GM21447 (cell line): ENCODE measurements around the gene A1CF.

Experiments used
- ATAC-seq: cut with Tn5 transposase; IDR thresholded peaks from one replicate; pipeline ENCODE4 v1.9.1; 2021; ENCODE audit not compliant: unreplicated experiment

A1CF gene

DNA sequence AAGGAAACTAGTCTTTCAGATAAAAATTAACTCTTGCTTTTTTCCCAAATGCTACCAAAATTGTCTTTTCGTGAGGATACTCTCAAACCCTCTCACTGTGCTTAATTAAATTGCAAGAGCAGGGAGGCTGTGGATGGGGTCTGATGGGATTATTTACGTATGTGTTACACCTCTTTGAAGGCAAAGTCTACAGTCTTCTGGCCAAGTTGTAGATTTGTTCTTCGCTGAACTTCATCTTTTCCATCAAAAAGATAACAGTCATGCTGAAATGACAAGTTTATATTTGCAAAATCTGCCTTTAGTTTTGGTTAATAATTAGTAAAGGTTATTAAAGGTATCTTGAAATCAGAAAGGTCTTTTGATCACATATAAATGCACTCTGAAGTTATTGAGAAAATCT is 22.7 kb downstream of the A1CF start:
- ATAC-seq = no peak

DNA sequence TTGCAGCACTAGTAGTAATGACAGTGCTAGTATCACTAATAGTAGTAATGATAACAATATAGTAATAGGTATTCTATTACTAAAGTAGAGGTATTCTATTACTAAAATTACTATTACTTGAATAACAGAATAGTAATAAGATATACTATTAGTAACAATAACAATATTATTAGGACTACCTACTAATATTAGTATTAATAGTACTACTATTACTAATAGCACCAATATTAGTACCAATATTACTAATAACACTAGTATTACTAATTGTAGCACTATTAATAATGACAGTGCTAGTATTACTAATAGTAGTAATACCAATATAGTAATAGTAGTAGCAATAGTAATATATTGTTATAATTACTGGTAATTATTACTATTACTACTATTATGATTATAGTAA is 24.1 kb downstream of the A1CF start:
- ATAC-seq = no peak

DNA sequence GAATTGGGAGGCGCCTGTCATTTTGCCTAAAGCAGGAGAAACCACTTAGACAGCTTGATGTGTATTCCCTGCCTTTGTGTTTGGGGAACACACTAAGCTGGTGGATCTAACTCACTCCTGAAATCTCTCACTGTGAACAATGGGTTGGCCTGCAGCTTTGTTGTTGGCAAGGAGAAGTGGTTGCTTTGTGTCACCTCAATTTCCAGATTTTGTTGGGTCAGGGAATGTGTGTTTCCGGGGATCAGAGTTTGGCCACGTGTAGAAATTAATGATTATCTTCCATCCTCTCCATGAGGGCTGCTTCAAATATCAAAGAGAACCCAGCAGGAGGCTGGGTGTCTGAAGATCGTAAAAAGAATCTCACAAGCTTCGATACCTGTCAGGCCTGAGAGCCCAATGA is 27.8 kb downstream of the A1CF start:
- ATAC-seq = no peak

DNA sequence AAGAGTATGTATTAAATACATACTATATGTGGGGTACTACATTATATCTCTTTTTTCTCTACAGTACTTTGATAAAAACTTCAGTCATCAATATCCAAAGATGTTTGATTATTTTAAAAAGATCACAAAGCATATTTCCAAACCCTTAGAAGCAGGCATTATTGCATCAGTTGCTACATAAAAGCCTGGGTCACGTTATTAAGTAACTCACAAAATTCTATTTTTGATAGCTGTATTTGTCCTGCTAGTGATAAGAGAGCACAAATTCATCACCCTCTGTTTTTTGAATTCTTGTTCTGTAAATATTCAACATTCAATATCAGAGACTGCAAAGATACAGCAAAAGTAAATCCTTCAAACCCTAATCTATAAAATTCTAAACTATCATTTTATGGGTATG is 30.0 kb downstream of the A1CF start:
- ATAC-seq = no peak

DNA sequence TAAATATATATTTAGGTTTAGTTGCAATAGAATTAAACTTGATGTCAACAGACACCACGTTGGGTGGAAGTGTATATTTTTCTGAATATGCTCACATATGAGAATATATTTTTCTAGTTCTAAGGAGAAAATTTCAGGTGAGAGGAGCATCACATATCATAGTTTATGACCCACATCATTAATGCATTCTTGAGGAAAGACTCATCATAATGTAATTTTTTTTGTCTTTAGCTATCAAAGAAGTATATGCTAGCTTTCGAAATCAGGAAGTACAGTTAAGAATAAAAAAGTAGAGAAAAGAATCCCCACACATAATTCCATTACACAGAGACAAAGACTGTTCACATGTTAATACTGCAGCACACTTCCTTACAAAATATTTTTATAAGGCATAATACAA is 30.4 kb downstream of the A1CF start:
- ATAC-seq = no peak

DNA sequence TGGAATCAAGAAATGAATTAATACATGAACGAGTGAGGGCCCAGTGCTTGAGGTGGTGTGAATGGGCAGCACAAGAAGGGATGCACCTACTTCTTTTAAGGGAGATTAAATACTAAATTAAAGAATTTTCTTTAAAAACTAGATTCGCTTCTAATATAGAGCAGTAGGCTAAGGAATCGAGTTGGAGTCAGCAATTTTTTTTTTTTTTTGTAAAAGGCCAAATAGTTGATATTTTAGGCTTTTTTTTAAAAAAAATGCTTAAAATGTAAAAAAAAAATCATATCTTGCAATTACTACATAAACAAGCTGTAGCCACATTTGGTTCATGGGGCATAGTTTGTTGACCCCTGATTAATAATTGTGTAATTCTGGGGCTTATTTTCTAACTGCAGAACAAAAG is 31.9 kb downstream of the A1CF start:
- ATAC-seq = no peak

DNA sequence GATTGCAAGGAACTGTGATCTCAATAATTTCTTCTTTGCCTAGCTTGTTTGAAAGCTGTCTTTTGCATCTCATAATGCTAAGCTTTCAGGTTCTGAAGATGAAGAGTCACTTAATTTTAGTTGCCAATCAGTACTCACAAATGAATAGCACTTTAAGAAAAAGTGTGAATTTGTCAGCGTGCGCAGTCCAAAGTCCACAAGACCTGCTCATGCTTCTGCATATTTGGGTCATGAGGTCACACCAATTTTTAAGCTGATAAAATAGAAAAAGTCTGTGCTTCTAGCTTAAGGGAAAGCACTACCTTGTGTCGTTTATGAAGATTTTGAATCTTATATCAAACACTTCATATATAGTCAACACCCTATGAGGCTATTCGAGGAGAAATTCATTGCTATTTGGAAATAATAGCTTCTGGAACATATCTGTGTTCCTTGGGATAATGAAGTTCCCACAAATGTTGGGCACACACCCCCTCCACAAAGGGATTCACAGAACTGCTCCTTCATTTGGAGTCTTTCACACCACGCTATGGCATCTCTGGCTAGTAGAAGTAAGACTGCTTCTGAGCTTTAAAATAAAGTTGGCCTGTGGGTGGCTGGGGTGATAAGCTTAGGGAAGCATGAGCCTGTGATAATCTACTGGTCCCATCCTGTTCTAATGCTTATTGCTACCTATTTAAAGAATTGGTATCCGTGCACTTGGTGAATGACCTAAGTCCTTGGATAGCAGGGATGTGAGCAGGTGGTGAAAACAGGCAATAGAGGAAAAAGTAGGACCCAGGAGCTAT is 33.3 kb downstream of the A1CF start:
- ATAC-seq = no peak

DNA sequence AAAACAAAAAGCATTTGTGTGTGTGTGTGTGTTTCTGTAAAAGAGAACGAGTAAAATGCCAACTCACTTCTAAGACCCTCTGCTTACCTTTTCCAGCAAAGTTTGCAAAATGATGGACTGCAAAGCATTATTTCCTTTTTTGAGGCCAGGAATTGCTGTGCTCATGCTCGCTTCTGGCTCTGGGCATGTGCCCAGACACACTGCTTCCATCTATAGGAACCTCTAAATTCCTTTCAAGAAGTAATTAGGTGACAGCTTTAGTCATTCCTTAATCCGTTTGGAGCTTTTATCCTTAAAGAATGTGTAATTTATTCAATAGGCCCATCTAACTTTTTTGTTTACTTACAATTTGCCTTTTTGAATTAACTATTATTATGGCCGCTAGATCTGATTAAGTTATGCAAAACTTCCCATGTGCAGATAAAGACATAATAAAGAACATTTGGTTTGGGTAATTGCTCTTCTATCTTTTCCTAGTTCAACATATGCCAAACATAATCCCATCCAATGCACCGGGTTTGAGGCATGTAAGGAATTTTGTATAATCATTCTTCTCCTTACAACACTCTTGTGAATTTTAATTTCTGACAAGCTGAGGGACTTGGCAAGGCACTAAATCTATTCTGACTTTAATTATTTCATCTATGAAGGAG is 34.7 kb downstream of the A1CF start:
- no peak for ATAC-seq

DNA sequence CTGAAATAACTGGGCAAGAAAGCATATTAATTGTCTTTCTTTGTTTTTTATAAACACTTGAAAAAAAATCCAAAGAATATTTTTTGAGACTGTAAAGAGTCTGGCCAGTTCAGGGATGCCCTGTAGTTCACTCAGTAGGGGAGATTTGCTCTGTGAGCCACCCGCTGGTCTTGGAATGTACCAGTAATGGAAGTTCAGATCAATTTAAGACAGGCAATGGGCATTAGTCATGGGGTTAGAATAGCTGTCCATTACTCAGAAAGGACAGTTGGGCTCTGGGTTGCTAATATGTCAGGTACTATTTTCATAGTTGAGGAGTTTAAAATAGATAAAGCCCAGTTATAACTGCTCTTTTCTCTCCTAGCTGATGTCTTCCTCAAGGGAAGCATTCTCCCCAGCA is 38.7 kb downstream of the A1CF start:
- no peak for ATAC-seq

DNA sequence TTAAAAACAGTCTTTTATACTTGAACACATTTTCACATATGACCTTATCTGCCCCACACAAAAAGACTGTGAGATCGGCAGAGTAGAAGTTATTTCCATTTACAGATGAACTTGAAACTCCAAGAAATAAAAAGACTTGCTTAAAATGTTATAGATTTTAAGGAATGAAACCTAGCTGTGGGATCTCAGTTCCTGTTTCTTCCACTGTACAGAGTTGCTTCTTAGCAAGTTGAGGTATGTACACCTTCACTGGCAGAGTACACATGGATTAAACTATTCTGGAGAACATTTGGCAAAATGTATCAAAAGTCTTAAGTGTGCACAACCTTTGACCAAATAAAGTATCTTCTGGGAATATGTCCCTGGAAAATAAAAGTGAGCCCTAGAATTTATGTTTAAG is 48.3 kb downstream of the A1CF start:
- no peak for ATAC-seq

DNA sequence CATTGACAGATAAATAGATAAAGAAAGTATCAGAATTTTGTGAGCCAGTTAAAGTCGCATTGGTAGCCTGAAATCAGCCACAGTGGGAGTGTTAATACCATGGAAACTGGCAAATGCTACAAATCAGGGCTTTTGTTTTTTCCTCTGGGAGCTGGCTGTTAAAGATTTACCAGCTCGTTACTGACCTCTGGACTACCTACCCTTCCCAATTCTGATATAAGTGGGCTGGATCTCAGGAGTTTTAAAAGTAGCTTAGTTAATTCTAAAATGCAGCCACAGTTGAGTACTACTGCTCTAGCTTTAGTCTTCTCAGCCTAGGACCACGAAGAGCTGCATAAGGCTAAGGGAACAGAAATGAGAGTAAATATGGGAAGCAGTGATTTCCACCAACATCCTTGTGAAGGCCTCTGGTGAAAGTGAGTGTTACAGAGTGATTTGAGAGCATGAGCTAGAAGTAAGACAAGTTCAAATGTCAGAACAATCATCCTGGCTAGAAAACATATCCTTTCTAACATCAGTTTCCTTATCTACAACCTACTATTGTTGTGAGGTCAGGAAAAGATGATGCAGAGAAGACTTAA is 53.2 kb downstream of the A1CF start:
- no peak for ATAC-seq

DNA sequence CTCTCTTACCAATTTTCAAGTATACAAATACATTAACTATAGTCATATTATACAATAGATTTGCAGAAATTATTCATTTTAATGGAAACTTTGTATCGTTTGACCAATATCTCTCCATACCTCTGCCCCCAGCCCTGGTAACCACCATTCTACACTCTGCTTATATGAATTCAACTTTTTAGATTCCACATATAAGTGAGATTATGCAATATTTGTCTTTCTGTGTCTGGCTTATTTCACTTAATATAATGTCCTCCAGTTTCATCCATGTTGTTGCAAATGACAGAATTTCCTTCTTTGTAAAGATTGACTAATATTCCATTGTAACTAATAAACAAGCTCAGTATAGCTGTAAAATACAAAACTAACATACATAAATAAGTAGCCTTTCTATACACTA is 55.4 kb downstream of the A1CF start:
- no peak for ATAC-seq

DNA sequence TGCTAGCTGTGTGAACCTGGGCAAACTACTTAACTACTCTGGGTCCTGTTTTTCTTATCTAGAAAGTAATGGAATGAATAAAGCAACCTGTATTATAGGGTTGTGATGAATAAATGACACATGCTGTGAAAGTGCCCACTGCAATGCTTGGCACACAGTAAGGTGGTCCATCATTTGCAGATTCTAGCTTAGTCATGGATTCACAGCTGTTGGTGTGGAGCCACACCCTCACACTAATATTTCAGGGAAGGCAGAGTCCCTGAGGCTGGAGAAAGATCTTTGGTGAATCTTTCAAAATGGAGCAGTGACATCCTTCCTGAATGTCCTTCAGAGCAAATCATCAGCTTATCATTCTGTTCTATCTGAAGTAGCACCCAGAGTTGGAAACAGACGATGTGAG is 60.6 kb downstream of the A1CF start:
- no peak for ATAC-seq

DNA sequence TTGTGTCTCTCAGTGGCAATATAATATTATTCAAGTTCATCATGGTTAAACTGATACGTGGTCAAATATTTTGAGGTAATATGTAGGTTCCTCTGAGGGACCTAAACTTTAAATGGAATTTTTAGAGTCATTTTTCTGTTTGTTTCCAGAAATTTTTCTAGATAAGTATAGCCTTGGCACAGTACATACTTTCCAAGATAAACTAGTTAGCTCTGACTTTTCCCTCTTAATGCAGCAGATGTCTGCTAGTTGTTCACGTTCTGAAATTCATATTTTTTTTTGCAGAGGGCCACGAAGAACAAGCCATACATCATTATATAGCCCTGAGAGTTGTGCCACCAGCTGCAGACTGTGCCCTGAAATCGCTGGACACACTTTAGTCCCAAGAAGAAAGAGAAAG is 61.6 kb downstream of the A1CF start:
- no peak for ATAC-seq

DNA sequence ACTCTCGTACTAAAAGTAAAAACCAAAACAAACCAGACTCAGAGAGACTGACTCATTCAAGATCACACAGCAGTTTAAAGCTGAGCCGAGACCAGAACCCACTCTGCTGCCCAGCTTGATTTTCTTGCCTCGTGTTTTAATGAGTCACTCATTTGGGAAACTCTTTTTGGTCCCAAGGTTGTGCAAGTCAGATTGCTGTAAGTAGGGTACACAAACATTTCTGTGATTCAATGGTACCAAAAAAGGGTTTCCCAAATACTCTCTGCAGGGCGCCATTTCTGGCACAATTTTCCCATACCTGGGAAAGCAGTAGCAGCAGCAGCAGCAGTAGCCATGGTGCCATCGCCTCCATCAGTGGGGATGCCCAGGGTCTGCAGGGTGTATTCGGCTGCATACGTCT is 75.8 kb downstream of the A1CF start:
- ATAC-seq = no peak

DNA sequence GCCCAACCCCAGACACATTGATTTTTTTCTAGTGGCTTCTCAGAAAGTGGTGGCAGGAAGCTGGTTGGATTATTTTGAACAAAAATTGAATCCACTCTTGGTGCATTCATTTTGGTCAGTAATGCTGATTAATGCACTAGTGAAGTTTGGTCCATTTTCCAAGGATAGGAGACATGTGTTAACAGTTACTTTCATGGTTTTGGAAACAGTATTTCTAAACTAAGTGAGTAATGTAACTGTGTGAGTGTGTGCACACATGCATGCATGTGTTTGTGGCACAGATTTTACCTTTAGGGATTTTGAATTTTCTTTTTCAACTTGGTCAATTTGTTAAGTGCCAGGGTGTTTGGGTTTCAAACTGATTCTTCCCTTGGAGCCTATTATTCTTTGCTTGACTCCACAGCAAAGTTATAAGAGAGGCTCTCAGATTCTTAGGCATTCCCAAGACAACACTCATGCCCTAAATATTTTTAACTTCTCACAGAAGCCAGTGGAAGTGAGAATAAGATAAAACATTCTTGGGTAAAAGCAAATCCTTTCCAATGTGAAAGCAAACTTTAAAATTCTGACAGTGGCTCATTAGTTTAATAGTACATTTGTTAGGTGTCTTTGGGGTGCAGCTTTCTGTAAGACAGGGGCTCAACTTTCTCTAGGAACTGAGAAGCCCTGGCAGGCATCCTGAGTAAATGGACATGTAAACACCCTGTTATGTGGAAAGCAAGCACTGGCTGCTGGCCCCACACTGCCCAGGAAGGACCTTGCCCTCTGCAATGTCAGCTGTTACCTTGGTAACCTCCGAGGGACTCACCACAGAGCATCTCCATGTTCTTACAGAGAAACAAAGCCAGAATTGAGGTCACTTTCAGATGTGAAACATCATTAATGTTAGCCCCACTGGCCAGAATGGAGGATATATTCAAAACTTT is 77.3 kb downstream of the A1CF start:
- no peak for ATAC-seq

DNA sequence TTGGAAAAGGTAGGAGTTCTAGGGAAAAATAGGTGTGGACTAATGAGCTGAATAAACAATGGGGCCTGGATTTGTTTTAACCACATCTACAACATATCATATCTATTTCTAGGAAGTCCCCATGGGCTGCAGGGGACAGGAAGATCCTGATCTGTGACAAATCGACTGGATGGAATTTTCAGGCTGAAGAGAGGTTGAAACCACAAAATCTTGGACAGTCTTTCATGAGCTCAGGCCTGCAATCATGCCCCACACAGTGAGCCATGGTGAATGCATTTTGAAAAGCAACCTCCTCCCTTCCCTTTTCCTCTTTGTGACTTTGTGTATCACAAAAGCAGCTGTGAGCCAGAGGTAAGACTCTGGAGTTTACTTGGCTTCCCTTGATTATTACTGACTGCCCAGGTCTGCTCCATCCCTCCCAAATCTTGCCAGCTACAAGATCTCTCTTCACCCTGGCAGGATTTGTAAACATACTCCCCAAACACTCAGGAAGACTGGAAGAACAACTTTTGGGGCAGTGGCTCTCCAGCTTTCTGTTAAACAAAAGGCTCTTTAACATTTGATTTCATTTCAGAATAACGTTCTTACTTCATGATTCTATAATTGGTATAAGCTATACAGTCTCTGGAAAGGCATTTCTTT is 79.3 kb downstream of the A1CF start:
- no peak for ATAC-seq

DNA sequence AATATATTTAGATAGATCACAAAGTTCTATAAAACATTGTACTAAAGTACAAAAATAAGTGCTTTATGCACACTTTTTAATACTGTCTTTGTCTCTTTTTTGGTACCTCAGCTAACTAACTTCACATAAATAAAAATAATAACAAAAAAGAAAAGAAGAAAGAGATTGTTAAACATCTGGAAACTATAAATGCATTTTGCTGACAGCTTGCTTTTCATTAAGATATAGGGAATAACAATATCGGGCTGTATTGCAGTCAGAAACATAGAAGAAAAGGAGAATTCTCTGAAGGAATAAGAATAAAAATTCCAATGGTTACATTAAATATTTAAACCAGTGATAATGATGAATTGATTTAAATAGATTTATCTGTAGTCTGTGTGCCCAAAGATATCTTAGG is 85.8 kb downstream of the A1CF start:
- ATAC-seq = no peak

DNA sequence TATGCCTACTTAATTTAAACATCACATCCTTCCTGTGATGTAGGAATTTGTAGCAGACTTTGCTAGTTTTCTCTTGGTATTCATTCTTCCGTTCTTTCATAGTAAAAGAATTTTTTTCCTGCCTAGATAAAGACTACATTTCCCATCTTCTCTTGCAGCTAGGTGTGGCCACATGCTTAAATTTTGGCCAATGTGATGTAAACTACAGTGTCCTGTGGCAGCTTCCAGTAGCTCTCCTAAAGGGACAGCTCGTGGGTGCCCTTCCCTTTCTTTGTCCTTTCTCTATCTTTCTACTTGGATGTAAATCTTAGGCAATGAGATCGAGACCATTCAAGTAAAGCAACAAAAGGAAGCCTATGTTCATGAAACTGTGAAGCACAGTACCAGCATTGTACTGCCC is 87.1 kb downstream of the A1CF start:
- ATAC-seq = no peak

DNA sequence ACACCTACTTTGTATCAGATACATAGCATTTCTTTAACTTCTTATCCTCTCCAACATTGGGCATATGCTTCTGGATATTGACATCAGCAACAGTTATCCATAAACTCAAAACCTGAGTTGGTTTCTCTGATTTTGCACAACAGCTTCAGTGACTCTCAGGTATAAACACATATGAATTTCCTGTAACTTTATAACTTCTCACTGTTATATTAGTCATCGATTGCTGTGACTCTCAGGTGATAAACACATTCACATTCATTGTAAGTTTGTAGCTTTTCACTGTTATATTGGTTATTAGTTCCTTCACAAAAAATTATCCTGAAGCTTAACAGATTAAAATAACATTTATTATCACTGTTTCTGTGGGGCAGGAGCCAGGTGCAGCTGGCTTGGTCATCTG is 88.7 kb downstream of the A1CF start:
- ATAC-seq = no peak

DNA sequence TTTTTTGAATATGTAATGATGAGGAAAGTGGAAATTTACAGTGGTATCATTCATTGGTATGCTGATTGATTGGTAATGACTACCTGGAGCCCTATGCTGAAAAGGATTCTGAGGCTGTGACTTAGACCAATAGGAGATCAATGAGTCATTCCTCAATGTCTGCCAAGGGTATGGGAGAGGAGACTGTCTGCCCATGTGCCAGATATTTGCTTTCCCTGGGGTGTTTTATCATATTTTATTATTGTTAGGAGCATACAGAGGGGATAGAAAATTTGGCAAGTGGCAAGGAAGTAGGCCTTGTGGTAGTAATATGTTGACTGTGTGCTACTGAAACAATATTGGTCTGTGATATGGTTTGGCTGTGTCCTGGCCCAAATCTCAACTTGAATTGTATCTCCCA is 90.9 kb downstream of the A1CF start:
- no peak for ATAC-seq
